Osteocyte (in vitro differentiated cells): Measurements from ENCODE around the gene PACRGL. TPM values are rescaled to one million over a fixed set of nuclear protein-coding genes. Genes with fewer than 3 reads are reported as not detected.

Experiments used
- DNase-seq: peaks from one replicate; pipeline ENCODE4 v3.0.0; 2021; ENCODE audit warnings: mixed read lengths; ENCODE audit not compliant: unreplicated experiment; ENCODE audit errors: extremely low spot score
- H3K27ac Mint-ChIP-seq: one replicate; pipeline ENCODE4 v1.8.0; 2021; ENCODE audit warnings: mild to moderate bottlenecking, mixed read lengths; ENCODE audit not compliant: unreplicated experiment
- H3K27me3 Mint-ChIP-seq: one replicate; pipeline ENCODE4 v1.8.0; 2021; ENCODE audit warnings: mixed read lengths; ENCODE audit not compliant: unreplicated experiment
- H3K36me3 Mint-ChIP-seq: one replicate; pipeline ENCODE4 v1.8.0; 2021; ENCODE audit warnings: mixed read lengths; ENCODE audit not compliant: unreplicated experiment
- H3K4me1 Mint-ChIP-seq: one replicate; pipeline ENCODE4 v1.8.0; 2021; ENCODE audit warnings: mixed read lengths; ENCODE audit not compliant: unreplicated experiment
- H3K4me3 Mint-ChIP-seq: one replicate; pipeline ENCODE4 v1.8.0; 2021; ENCODE audit warnings: mild to moderate bottlenecking, moderate library complexity, mixed read lengths; ENCODE audit not compliant: unreplicated experiment
- H3K9me3 Mint-ChIP-seq: one replicate; pipeline ENCODE4 v1.8.0; 2021; ENCODE audit warnings: mixed read lengths; ENCODE audit not compliant: unreplicated experiment
- CTCF ChIP-seq: fragments of 200-600 bp; sonication (generic); IDR thresholded peaks from 2 replicates; pipeline ENCODE4 v1.5.0; 2021; ENCODE audit warnings: antibody characterized with exemption, mild to moderate bottlenecking, moderate library complexity
- total RNA-seq: library from RNA; stranded (reverse); gene quantifications from 2 replicates; pipeline ENCODE4 v1.2.1, GENCODE V29; 2021

PACRGL gene
- total RNA-seq, 1 donor from 2014 or later, result 19.0 TPM

GRCh38 chr4:20679951-20680350 is 20.3 kb upstream of the PACRGL start:
- no peak overlapping the region for H3K27ac Mint-ChIP-seq
- H3K27me3 Mint-ChIP-seq, result peaks cover 80% of the 10 kb centered on the region
- H3K36me3 Mint-ChIP-seq, result no peaks in the 10 kb centered on the region
- no peak for TF ChIP-seq CTCF
- H3K4me3 Mint-ChIP-seq, result no peak overlapping the region
- H3K9me3 Mint-ChIP-seq, result no peaks in the 10 kb centered on the region
- no peaks in the 10 kb centered on the region for H3K4me1 Mint-ChIP-seq
- no peak for DNase-seq

- H3K4me1 Mint-ChIP-seq, result no peaks in the 10 kb centered on the region
- DNase-seq, result no peak
- H3K27me3 Mint-ChIP-seq, result peaks cover 79% of the 10 kb centered on the region
- H3K4me3 Mint-ChIP-seq, result no peak overlapping the region
- no peaks in the 10 kb centered on the region for H3K9me3 Mint-ChIP-seq
- H3K36me3 Mint-ChIP-seq, result no peaks in the 10 kb centered on the region
- no peak for TF ChIP-seq CTCF
- H3K27ac Mint-ChIP-seq, result no peak overlapping the region
Observed at GRCh38 chr4:20680736-20681135, 19.5 kb upstream of the PACRGL start.

- no peak overlapping the region for H3K4me3 Mint-ChIP-seq
- TF ChIP-seq CTCF, result no peak
- H3K27me3 Mint-ChIP-seq, result peaks cover 73% of the 10 kb centered on the region
- no peaks in the 10 kb centered on the region for H3K4me1 Mint-ChIP-seq
- no peaks in the 10 kb centered on the region for H3K36me3 Mint-ChIP-seq
- no peaks in the 10 kb centered on the region for H3K9me3 Mint-ChIP-seq
- DNase-seq, result no peak
- no peak overlapping the region for H3K27ac Mint-ChIP-seq
Observed at GRCh38 chr4:20681271-20681670, 19.0 kb upstream of the PACRGL start.

GRCh38 chr4:20682853-20683252 is 17.4 kb upstream of the PACRGL start:
- no peak for TF ChIP-seq CTCF
- no peak overlapping the region for H3K4me3 Mint-ChIP-seq
- H3K9me3 Mint-ChIP-seq, result no peaks in the 10 kb centered on the region
- no peak overlapping the region for H3K27ac Mint-ChIP-seq
- no peaks in the 10 kb centered on the region for H3K4me1 Mint-ChIP-seq
- H3K36me3 Mint-ChIP-seq, result no peaks in the 10 kb centered on the region
- peaks cover 73% of the 10 kb centered on the region for H3K27me3 Mint-ChIP-seq
- DNase-seq, result no peak

GRCh38 chr4:20683766-20684165 is 16.5 kb upstream of the PACRGL start:
- no peak for DNase-seq
- Mint-ChIP-seq H3K36me3 (no peaks in the 10 kb centered on the region), H3K27me3 (peaks cover 71% of the 10 kb centered on the region), H3K4me1 (no peaks in the 10 kb centered on the region), H3K4me3 (no peak overlapping the region), H3K27ac (no peak overlapping the region), H3K9me3 (no peaks in the 10 kb centered on the region)
- no peak for TF ChIP-seq CTCF
